HG03575 (cell line): ENCODE results near the gene HOXB4.

Experiments used
- ATAC-seq: cut with Tn5 transposase; IDR thresholded peaks from one replicate; pipeline ENCODE4 v1.9.1; 2021; ENCODE audit not compliant: unreplicated experiment, insufficient number of reproducible peaks, low FRiP score; ENCODE audit errors: extremely low read depth

Gene HOXB4

DNA sequence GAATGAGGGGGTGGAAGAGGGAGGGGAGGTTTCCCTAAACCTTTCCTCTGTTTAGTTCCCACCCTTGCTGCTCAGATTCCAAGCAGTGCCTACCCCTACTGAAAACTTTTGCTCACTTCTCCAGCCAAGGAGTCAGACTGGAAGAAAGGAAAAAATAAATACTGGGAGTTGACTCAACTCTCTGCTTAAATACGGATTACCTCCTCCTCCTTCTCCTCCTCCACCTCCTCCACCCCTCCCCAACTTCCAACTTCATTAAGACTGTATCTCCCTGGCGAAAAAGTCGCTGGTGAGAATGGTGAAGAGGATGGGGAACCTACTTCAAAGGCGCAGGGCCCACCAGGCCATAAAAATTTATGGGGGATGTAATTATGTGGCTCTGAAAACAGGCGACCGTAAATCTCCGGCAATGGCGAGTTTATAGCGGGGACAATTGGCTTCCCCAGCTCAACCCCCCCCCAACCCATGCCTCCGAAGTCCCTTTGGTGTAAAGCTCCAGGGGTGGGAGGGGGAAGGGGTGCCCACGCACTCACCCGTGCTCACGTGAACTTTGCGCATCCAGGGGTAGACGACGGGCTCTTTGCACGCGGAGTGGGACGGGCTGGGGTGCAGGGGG is 712 bp downstream of the HOXB4 start:
- ATAC-seq, result no peak

DNA sequence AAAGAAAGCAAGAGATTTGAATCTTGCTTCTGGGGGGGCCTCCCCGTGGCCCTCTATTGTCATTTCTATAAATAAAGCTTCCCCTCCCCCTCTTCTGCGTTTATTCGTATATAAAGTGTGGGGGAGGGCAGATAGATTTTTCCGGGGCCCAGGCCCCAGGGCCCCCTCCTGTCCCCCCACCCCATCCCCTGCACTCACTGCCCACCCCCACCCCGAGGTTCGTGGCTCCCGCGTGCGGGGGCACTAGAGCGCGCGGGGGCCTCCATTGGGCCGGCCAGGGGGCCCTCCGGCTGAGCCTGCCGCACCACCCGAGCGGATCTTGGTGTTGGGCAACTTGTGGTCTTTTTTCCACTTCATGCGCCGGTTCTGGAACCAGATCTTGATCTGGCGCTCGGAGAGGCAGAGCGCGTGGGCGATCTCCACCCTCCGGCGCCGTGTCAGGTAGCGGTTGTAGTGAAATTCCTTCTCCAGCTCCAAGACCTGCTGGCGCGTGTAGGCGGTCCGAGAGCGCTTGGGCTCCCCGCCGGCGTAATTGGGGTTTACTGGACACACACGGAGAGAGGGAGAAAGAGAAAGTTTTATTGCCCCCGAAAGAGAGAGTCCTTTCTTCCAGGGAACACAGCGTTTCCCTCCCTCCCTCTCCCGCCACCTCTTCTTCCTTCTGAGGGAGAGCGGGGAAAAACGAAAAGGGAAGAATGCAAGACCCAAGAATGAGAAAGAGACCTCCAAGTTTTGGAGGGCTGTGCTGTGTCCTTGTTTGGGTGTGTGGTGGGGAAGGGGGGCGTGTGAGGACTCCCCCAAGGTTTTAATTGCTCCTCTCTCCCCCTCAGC is 1.5 kb downstream of the HOXB4 start:
- no peak for ATAC-seq

DNA sequence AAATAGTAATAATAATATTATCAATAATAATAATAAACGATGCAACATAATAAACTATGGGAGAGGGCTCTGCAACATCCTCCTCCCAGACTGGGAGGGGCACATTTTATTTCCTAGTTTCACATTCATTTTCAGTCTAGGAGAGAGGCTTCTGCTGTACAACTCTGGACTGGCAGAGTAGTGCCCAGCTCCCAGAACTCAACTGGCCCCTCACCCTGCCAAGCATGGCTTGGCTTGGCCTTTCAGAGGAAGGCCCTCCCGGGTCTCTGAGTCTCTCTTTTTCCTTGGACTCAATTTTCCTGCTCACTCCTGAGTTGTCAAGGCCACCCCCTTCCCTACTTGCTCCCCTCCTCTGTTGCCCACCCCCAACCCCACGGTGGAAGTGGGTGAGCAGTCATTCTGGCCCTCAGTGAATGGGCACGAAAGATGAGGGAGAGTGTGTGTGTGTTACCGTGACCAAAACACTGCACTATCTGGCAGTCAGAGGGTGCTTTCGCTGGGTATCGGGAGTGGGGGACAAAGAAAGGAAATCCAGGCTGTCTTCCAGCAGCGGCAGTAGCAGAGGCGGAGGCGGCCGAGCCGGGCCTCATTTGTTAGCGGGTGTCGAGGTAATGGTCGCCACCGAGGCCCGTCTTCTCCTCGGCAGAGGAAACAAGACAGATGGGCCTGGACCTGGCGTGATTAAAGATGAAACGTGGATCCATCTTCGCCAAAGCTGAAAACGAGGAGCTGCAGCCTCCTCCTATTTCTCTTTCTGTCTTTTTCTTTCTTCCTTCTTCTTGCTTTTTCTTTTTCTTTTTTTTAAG is 2.3 kb downstream of the HOXB4 start:
- no peak for ATAC-seq

DNA sequence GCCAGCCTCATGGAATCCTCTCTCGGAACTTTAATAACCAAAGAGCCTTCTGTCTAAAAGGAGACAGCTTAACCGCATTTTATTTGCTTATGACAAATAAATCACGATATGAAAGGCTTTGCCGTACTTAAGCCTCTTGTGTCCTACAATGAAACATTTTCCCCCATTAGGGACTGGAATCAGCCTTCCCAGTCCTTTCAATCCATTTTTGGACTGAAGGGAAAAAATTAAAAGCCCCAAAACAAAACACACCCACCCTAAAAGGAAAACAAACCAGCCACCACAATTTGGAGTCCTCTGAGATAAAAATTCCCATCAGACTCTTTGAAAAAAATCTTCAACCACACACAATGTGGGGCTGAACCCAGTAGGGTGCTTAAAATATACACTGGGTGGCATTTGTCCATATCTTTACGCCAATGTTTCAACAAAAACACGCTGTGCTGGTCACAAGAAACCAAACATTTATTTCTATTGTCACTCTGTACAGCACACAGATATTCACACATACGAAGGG is 3.0 kb downstream of the HOXB4 start:
- no peak for ATAC-seq

DNA sequence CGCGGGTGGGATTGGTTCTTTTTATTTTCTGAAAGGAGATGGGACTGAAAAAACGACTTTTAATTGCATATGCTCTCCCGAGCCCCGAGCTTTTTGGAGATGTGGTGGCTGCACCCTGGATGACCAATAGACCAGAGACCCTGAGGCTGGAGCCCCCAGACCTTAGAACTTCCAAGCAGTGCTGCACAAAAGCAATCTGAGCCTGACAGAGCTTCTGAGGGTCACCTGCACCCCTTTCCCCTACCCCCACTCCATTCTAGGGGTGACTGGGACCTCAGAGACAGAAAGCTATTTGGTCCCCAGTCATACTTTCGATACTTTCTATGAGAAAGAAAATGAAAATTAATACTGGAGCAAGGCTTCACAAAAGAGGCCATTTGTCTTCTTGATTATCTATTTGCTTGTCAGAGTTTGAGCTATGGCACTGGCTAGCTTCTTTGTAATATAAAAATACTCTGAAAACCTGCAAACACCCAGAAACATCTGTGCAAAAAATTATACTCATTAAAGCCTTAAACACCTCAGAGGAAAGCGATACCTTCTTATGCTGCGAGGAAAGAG is 3.6 kb downstream of the HOXB4 start:
- ATAC-seq, result no peak

DNA sequence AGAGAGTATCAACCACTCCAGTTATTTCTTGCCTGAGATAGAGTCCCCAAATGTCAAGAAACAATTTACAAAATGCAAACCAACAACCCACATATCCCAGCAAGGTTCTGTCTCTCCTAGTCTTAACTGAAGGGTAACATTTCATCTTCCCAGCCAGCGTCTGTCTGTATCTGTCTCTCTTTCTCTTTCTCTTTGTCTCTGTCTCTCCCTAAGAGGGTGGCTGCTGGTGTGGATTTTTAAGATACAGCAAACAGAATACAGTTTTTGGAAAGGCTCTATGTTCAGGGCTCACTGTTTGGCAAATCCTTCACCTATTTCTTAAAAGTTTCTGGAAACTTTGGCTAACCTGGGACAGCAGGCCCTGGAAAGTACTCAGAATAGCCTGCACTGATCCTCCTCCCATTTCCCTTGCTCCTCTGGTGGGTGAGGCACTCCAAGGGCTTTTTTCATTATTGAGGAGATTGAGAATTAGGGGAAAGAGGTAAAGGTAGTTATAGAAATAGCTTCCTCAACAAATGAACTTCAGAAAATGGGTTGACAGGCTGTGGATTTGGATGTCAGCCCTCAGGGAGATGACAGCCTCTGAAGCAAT is 6.2 kb downstream of the HOXB4 start:
- ATAC-seq, result no peak

DNA sequence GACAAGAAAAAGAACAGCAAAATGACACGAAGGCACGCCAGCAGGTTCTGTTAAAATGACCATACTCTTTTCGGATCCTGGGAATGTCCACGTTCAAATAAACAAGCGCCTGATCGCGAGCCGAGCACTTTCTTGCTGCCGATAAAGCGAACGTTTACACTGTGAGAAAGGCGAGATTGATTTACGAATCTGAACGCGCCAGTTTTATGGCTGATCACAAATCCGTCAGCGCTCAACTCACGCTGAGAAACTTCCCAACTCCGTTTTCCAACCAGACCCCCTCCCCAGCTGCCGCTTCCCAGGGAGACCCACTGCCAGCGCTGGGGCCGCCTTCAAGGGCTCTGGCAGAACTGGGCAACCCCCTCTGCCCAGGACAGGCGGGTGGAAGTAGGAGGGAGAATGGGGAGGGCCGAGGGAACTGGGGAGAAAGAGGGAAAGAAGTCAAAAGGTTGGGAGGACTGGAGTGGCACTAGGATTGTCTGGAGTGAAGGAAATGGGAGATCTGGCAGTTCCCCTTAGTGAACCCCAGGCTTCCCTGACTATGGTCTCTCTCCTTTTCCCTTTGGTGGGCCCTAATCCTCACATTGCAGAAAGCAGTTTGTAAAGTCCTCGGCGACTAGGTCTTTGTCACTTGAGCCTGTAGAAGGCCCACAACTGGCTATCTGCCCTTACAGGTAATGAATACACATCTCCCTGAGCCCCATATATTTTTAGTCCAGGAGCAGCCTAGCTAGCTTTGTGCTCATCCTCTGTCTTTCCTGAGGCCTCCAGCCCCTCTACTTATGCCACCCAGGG is 6.9 kb downstream of the HOXB4 start:
- ATAC-seq, result no peak

DNA sequence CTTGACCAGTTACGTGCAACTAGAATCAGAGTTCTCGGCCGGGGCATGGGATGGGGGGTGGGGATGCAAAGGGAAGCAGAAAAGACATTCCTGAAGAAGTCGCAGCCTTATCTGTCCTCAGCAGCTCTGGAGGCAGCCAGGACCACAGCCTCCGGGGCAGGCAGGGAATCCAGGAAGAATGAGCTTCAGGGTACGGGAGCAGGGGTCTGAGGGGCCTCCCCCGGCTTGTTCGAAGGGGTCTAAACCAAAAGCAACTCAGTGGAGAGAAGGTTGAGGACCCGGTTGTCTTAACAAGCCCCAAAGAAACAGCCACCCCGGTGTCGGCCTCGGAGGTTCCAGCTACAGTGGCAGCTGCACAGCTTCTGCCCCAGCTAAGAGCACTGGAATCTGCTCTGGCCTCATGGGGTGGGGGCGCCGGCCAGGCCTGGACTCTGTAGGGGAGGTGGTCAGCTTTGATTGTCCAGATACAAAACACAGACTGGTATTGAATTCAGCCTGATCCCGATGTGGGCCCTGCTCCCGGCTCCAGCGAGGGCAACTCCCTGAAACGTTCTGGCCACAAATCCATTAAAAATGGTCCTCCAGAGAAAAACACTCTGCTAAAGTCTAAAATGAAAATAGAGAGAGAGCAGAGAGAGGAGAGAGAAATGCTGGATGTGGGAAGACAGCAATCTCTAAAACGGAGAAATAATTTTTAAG is 7.7 kb downstream of the HOXB4 start:
- no peak for ATAC-seq

DNA sequence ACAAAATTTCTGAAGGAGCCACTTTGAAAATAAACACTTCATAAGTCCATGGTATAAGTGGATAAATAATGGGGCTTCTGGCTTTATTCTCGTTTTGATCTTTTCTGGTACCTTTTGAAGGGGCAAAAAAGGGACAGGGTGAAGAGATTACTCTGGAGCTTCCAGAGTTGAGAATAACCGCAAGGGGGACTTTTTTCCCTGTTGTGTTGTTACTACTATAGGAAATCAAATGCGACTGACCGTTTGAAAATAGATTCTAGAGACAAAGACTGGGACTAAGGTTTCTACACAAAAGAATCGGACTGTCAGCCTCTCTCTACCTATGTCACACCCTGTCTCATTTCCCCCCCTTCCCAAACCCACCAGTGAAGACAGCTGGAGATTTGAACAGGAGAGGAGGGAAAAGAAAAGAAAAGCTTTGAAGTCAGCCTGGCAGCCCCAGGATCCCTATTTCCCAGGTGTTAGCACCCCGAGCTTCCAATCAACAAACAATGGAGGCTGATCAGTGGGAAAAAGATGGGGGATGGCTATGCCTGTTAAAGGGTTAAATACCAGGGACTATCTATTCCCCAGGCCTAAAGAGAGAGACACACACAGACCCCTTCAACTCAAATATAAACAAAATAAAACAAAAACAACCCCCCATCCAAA is 8.4 kb downstream of the HOXB4 start:
- ATAC-seq, result no peak

DNA sequence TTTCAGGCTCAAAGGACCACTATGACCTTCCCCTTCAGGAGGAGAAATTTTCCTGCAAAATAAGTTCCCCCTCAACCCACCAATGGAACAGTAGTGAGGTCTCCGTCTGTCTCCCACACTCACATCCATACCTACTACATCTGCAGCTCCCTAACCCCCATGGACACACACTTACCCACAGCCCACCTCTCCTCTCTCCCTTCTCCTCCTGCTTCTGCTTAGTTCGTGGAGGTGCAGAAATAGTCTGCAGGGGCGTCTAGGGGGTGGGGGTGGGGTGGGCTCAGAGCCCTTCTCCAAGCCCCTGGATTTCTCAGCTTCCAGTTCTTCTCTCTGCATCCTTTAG is 8.9 kb downstream of the HOXB4 start:
- ATAC-seq, result no peak

DNA sequence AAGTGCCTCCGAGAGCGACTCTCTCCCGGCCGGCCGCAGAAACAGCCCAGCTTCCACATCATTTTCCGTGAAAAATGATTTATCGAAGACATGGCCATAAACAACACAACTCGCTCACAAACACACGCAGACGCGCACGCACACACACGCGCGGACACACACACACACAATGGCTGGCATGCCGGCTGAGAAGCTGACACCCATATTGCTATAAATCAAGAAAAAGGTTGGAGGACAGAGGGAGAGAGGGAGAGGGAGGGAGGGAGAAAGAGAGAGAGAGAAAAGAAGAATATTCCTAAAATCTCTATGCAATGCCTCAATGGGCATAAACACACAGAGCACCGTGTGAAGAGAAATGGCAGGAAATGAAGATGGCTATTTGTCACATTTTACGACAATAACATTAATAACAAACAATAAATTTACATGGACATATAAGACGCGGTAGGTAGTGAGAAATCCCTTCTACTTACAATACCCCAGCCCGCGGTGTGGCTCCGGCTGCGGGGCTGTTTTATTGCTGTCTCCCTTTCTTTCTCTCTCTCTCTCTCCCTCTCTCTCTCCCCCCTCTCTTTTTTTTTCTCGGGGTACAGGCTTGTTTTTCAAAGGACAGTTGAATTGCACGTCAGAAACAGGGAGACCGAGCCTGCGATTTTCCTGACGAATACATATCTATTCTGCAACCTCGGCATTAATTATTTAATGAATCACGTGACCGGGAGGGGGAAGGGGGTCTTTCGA is 9.5 kb downstream of the HOXB4 start:
- no peak for ATAC-seq

DNA sequence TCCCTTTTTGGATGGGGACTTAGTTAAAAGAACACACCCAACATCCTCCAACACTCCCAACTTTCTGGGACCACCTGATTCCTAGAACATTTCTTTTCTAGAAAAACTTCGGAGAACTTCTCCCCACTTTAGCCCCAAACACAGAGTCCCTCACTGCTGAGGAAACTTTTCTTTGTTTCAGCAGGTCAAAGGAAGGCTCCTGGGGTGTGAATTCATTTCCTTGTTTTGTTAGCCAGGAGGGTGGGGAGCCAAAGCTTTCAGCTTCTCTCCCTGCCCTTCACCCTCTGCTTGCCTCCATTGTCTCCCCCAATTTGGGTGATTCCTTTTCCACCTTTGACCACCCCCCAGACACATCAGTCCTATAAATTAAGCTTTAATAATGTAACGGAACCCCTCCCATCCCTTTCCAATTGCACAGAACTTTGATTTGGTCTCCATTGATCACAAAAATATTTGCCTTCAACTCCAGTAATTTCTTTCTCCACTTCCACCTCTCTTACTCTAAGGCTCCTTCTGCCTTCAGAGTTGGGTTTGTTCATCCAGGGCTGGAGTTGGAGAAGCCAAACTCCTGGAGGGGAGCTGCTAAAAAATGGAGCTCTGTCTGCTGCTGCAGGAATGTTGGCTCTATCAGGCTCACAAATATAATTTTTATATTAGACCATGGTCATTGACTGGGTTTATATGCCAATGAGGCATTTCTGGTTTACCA is 10.3 kb downstream of the HOXB4 start:
- no peak for ATAC-seq

DNA sequence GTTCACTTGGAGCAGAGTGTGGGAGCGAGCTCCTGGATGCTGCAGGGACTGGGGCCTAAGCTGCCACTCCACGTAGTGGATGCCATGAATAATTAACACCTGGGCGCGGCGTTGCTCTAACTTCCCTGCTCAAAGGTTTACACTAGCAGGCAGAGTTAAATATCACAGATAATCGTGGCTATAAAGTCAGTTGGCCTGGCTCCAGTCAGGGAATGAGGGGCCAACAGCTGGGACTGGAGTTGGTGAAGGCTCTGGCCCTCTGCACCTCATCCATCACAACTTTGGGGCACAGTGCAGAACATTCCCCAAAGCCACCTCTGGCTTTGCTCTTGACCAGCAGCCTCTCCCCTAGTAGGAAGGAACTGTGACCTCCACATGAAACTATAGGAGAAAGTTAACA is 10.9 kb downstream of the HOXB4 start:
- ATAC-seq, result no peak

DNA sequence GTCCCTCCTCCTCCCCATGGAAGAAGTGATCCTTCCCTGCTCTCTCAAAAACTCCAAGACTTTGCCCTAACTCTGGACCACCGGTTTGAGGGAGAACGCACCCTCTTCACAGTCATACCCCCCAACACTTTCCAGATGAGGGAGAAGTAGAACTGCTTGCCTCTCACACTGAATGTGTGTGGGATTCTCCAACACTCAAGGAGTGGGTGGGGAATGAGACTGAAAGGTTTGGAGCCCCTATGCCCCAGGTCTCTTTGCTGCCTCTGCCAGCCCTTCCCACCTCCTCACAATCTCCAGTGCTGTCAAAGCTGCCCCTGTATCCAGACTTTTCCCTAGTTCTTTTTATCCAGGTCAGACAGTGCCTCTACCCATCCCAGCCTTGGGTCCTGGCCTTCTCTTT is 11.4 kb downstream of the HOXB4 start:
- ATAC-seq, result no peak

DNA sequence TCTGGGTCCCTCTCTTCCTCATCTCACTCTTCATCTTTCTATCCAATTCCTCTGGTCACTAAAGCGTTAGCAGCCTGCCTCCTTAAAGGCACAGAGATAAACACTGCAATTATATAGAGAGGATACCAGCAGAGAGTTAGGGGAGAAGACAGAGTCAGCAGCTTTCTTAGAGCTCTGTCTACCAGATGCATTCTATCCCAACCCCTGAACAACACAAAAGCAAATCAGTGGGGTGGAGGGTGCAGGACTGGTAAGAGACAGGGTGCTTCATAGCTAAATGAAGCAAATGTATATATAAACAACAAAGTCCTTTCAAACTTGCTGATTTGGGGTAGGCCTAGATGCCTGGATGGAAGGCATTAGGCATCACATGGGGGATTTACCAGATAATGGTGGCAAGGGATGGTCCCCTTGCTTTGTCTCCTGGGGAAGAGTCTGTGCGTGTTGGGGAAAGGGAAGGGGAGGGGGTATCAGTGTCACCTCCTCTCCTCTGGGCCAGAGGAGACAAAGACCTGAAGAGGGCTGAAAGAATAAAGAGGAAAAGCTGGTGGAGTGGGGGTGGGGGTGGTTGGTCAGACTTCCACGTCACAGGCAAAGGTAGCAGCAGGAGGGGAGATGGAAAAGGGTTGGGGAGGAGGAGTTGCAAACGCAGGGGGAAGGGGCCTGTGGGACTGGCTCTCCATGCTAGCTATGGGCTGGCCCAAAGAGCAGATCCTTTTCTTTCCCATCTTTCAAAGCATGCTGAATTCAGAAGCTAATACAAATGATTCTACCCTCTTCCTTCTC is 12.0 kb downstream of the HOXB4 start:
- ATAC-seq, result no peak
